Stimulated activated CD8-positive, alpha-beta memory T cell treated with anti-CD3 and anti-CD28 coated beads, Interleukin-7, amount 100 ng/mL, for 48 hours (primary cell): ENCODE results near the gene FOXD4L3.
"Not testable (repeated sequence)": the region's sequence is repeated elsewhere in the genome, so short reads cannot be mapped to it uniquely, and the experiment has no call there.

Source experiments
- DNase-seq, 2 donors: peaks; one replicate each; pipeline ENCODE4 v3.0.0-alpha.2; 2020; ENCODE audit warnings: low read depth in 1 of 2; ENCODE audit errors: extremely low read depth in 1 of 2

Gene FOXD4L3

DNA sequence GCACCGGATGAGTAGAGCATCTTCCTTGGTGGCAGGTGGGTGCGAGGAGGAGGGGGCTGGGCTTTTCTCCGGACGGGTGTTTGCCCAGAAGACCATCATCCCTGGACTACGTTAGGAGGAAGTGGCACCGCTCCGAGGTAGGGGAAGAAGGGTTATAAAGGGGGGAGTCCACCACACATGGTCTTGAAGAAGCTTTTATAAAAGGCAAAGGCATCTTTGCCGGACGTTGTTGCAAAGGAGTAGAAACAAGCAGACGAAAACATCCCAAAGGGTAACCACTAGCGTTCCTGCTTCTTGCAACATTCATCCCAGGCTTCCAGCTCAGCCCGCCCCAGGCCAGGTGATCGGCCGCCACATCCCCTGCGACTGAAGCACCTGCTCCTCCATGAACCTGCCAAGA is at the start of gene FOXD4L3:
TSS of gene FOXD4L3 (plus strand) at position 301 of the 400 bp plus-strand sequence. CDS start at position 386, 85 bp downstream.
- not testable (repeated sequence) for DNase-seq

DNA sequence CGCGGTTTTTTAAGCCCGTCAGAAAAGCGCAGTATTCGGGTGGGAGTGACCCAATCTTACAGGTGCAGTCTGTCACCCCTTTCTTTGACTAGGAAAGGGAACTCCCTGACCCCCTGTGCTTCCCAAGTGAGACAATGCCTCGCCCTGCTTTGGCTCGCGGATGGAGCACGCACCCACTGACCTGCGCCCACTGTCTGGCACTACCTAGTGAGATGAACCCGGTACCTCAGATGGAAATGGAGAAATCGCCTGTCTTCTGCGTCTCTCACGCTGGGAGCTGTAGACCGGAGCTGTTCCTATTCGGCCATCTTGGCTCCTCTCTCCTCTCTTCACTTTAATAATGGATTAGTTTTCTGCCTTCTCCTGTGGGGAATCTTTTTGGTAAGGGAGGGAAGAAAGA is 21.6 kb upstream of the FOXD4L3 start:
- DNase-seq, result not testable (repeated sequence)

- DNase-seq, result not testable (repeated sequence)
Measured at GRCh38 chr9:68303771-68304170, 1.1 kb downstream of the FOXD4L3 start.

GRCh38 chr9:68304212-68304611 is 1.5 kb downstream of the FOXD4L3 start:
- DNase-seq, result not testable (repeated sequence)

GRCh38 chr9:68304777-68305176 is 2.1 kb downstream of the FOXD4L3 start:
- DNase-seq, result not testable (repeated sequence)

DNA sequence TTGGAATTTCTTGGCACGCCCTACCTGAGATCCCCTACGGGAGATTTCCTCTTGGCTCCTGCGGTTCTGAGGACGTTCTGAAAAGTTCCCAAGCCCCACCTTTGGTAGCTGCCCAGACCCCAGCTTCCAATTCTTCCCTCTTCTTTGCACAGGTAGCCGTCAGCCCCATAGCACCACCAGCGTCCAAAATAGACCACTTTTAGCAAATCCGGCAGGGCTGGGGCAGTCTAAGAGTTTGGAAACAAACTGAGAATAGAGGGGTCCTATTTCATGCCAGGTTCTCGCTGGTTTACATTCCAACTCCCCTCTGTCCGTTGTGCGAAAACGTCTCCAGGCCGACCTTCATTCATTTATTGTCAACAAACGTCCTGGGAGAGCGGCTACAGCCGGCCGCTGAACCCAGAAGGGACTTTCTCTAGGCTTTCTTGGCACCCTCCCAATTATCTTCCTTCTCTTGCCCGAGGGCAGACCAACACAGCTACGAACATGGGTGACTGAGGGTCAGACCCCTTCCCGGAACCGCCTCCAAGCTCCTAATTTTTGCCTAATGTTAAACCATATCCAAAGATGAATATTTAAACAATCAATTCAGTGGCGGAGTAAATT is 3.1 kb downstream of the FOXD4L3 start:
- DNase-seq, result not testable (repeated sequence)

GRCh38 chr9:68306391-68306964 is 3.8 kb downstream of the FOXD4L3 start:
- not testable (repeated sequence) for DNase-seq

- not testable (repeated sequence) for DNase-seq
Measured at GRCh38 chr9:68307127-68307526, 4.5 kb downstream of the FOXD4L3 start.

DNA sequence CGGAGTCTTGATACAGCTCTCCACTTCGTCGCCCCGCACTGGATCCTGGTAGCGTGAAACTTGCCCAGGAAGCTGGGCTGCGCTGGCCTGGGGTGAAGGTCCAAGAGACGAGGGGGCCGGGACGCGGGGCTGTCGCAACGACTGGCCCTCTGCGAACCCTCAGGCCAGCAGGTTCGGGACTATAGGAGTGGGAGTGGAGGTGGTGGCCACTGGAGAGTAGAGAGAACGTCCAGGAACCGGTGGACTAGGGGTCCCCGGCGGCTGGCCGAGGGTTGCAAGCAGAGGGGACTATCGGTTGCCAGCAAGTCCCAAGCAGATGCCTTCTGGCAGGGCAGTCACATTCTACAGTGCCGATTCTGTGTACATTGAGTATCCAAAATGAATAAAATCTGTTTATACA is 5.0 kb downstream of the FOXD4L3 start:
- DNase-seq, result not testable (repeated sequence)

DNA sequence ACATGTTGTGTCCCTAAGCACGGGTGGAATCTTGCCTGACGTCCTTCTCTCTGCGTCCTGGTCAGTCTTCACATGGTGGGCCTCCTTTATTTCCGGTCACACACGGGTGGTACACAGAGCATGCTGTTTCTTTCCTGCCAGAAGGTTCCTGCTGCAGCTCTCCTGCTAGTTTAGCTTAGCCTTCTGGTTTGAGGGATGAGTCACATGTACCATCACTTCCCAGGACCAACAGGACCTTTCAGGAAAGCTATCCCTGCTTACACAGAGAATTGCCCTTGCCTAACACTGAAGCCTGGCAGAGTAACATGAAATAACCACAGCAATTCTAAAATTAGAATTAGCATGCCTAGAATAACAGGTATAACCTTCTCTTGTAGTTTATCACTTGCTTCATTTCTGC is 8.5 kb downstream of the FOXD4L3 start:
- DNase-seq, result not testable (repeated sequence)

DNA sequence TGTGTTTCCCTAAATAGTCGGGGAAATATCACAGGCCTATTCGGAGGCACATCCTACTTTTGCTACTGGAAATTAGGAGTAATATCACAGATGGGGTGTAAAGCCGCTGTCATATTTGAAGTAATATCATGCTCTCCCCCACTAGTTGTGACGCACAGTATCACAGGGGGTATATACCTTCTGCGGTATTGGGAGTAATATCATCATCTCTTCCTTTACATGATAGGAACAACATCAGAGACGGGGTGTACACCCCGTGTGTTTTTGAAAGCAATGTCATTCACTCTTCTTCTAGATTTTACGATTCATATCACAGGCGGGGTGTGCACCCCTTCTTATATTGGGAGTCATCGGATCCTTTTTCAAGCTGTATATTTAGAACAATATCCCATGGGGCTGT is 15.5 kb downstream of the FOXD4L3 start:
- DNase-seq, result not testable (repeated sequence)

- DNase-seq, result not testable (repeated sequence)
Measured at GRCh38 chr9:68323749-68324148, 21.1 kb downstream of the FOXD4L3 start.

- not testable (repeated sequence) for DNase-seq
Measured at GRCh38 chr9:68324518-68324917, 21.9 kb downstream of the FOXD4L3 start.

- DNase-seq, result not testable (repeated sequence)
Measured at GRCh38 chr9:68329106-68329505, 26.4 kb downstream of the FOXD4L3 start.

GRCh38 chr9:68330531-68331173 is 28.0 kb downstream of the FOXD4L3 start:
- not testable (repeated sequence) for DNase-seq

- DNase-seq, result not testable (repeated sequence)
Measured at GRCh38 chr9:68332122-68332521, 29.5 kb downstream of the FOXD4L3 start.

DNA sequence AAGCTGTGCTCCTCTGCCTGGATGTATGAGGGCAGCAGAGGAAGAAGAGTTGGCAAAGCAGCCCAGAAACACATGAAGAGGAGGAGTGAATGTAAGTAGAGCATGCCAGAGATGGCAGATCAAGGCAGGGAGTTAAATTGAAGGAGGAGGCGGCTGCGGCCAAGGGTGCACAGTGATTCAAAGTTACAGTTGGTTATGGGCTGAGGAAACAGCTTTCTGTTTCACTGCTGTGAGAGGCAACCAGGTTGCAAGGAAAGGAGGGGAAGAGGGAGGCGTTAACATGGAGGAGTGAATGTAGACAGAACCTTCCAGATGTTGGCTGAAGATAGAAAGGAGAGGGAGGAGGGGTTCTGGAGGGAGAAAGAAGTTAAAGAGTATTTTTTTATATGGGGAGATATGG is 33.3 kb downstream of the FOXD4L3 start:
- DNase-seq, result not testable (repeated sequence)

DNA sequence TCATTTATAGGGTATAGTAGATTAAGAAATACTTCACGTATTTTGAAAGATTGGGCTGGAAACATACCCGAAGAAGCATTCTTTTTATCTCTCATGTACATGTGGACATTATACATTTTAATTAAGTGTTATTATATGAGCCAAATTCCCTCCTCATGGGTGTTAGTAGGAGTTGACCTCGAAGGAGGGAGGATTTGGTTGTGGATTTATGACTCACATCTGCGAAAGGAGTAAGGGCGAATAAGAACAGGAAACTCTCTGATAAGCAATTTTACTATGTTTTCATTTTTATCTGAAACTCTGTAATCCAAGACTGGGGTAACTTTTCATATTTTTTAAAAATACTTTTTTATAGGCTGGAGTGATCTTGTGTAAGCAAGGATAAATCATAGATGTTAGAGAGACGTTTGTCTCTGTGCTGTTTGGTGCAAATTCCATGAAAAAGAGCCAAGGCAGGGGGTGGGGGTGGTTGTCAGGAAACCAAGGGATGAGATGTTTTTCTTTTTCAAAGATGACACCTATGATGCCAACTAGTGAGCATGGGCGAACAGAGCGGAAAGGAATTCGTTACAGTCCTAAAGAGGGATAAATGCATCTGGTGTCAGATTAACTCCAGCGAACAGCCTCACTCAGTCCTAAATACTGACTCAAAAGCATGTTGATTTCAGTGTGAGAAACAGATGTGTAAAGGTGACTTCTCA is 34.1 kb downstream of the FOXD4L3 start:
- DNase-seq, result not testable (repeated sequence)

GRCh38 chr9:68338000-68338399 is 35.3 kb downstream of the FOXD4L3 start:
- DNase-seq, result not testable (repeated sequence)

GRCh38 chr9:68342265-68343025 is 39.8 kb downstream of the FOXD4L3 start:
- DNase-seq, result not testable (repeated sequence)

GRCh38 chr9:68343242-68343641 is 40.6 kb downstream of the FOXD4L3 start:
- not testable (repeated sequence) for DNase-seq
